Measurements from ENCODE around the gene JAKMIP1. TPM values are rescaled to one million over a fixed set of nuclear protein-coding genes. Genes with fewer than 3 reads are reported as not detected.

The JAKMIP1 gene
- total RNA-seq, 1 experiment from 2014 or later: not detected

DNA sequence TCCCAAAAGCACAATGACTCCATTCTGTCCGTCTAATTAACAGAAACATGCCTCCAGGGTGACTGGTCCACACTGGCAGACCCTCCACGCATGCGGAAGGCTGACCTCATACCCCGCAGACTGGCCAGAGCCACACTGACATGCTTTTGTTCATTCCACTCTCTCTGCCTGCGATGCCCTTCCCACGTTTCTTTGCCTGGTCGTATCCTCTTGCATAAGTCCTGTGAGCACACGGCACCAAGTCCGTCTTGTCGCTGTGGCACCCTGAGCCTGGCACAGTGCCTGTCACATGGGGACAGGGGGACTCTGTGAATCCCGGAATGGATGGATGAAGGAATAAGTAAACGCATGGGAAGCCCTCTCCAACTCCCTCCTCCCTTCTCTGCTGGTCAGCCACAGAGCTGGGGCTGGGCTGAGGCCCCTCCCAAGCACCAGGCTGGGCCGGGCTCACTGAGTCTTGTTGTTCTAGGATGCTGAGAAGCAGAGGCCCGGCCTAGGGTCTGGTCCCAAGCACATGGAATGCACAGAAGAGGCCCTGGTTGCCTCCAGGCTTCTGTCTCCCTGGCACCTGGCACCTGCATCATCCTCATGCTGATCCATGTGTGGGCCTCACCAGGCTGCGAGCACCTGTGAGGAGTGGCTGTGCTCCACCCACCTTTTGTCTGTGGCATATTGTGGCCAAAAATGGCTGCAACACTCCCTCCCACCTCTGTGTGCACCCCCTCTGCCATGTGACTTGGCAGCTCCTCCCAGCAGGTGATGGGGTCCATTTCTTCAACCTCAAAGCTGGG is 143.2 kb downstream of the JAKMIP1 start:
- Mint-ChIP-seq H3K36me3 (ENCODE audit: insufficient read depth, unreplicated experiment) (no peaks in the 10 kb centered on the region), H3K27me3 (ENCODE audit: insufficient read depth, unreplicated experiment) (no peaks in the 10 kb centered on the region), H3K4me3 (ENCODE audit: unreplicated experiment) (no peak overlapping the region), H3K4me1 (ENCODE audit: insufficient read depth, unreplicated experiment) (no peaks in the 10 kb centered on the region), H3K9me3 (ENCODE audit: unreplicated experiment) (peaks cover 20% of the 10 kb centered on the region), H3K27ac (ENCODE audit: low read depth, unreplicated experiment) (no peak overlapping the region)
- no peak for DNase-seq (ENCODE audit: unreplicated experiment)
- BruUV-seq (replicated peaks): no TSS peak
- CTCF ChIA-PET: interaction anchor here (1.1 kb wide), 1 partner anchor 59 kb away, joined by 5 read pairs; no protein-coding TSS in a partner anchor
- TF ChIP-seq, protein P1, sequence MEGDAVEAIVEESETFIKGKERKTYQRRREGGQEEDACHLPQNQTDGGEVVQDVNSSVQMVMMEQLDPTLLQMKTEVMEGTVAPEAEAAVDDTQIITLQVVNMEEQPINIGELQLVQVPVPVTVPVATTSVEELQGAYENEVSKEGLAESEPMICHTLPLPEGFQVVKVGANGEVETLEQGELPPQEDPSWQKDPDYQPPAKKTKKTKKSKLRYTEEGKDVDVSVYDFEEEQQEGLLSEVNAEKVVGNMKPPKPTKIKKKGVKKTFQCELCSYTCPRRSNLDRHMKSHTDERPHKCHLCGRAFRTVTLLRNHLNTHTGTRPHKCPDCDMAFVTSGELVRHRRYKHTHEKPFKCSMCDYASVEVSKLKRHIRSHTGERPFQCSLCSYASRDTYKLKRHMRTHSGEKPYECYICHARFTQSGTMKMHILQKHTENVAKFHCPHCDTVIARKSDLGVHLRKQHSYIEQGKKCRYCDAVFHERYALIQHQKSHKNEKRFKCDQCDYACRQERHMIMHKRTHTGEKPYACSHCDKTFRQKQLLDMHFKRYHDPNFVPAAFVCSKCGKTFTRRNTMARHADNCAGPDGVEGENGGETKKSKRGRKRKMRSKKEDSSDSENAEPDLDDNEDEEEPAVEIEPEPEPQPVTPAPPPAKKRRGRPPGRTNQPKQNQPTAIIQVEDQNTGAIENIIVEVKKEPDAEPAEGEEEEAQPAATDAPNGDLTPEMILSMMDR (IDR thresholded peaks at IDR 0.05; ENCODE audit: unreplicated experiment): no peak
- intact Hi-C loops (cut with micrococcal nuclease): no loop called here
- POLR2A ChIA-PET: no interaction called here

DNA sequence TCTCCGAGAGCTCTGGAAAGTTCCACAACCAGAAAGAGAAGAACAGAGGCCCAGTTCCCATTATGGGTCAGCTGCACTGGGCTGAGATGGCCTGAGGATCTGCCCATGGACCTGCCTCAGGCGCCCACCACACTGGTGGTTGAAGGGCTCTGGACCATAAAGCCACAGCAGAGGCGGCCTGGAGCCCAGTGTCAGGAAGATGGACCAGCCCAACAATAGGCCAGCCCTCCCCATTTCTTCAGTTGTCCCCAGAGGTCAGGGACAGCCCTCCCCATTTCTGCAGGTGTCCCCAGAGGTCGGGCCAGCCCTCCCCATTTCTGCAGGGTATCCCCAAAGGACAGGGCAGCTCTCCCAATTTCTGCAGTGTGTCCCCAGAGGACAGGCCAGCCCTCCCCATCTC is 144.9 kb downstream of the JAKMIP1 start:
- intact Hi-C loops (cut with micrococcal nuclease): no loop called here
- H3K9me3 Mint-ChIP-seq (ENCODE audit: unreplicated experiment): peaks cover 18% of the 10 kb centered on the region
- CTCF ChIA-PET: no interaction called here
- no peaks in the 10 kb centered on the region for H3K36me3 Mint-ChIP-seq (ENCODE audit: insufficient read depth, unreplicated experiment)
- TF ChIP-seq, protein P1 (IDR thresholded peaks at IDR 0.05; ENCODE audit: unreplicated experiment): no peak
- DNase-seq (ENCODE audit: unreplicated experiment): no peak
- BruUV-seq (replicated peaks): no TSS peak
- POLR2A ChIA-PET: no interaction called here
- no peaks in the 10 kb centered on the region for H3K4me1 Mint-ChIP-seq (ENCODE audit: insufficient read depth, unreplicated experiment)
- no peak overlapping the region for H3K4me3 Mint-ChIP-seq (ENCODE audit: unreplicated experiment)
- no peaks in the 10 kb centered on the region for H3K27me3 Mint-ChIP-seq (ENCODE audit: insufficient read depth, unreplicated experiment)
- no peak overlapping the region for H3K27ac Mint-ChIP-seq (ENCODE audit: low read depth, unreplicated experiment)

DNA sequence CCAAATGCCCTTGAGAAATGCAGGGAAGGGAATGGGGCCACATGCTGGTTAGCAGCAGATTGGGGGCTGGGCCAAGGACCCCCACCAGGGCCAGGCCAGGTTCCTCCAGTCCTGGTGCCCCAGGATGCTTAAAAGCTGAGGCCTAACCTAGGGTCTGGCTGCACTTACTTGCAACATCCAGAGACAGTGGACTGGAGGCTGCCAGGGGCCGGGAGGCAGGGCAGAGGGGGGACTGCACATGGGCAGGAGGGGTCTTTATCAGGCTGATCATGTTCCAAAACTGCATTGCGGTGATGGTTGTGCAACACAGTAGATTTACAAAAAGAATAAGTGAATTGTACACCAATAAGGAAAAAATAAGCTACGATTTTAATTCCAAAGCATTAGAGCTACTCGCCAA is 145.3 kb downstream of the JAKMIP1 start:
- BruUV-seq (replicated peaks): no TSS peak
- POLR2A ChIA-PET: no interaction called here
- H3K9me3 Mint-ChIP-seq (ENCODE audit: unreplicated experiment): peaks cover 14% of the 10 kb centered on the region

DNA sequence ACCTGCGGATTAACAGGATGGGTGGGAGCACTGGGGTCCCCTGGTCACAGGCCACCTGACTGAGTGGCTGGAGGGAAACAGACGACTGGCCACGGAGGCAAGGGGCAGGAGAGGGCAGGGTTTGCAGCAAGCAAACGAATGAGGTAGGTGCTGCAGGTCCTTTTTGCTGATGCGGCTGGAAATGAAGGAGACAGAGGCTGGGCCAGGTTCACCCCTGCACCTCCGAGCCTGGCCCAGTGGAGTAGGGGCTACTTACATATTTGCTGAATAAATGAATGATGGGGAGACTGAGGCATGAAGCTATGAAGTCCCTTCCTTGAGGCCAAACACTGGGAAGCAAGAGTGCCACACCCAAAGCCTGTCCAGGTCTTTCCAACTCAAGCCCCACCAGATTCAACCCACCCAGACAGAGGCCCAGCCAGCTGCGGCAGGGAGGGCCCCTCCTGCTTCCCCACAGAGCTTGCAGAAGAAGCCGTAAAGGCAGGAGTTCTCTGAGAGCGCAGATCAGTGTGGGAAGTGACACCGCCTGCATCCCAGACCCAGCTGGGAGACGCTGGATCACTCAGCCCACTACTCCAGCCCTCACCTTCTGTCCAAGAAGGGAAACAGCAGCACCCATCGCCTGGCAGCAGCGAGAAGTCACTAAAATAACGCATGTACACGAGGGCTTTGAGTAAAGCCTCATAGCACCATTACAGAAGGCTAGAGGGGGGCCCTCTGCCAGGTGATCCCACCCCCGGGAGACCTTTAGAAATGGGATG is 146.0 kb downstream of the JAKMIP1 start:
- intact Hi-C loops (cut with micrococcal nuclease): no loop called here
- no peaks in the 10 kb centered on the region for H3K4me1 Mint-ChIP-seq (ENCODE audit: insufficient read depth, unreplicated experiment)
- BruUV-seq (replicated peaks): no TSS peak
- CTCF ChIA-PET: interaction anchor here (0.6 to 1.1 kb wide), 2 partner anchors 34 to 1368 kb away, joined by 3 to 6 read pairs; no protein-coding TSS in a partner anchor
- no peak overlapping the region for H3K4me3 Mint-ChIP-seq (ENCODE audit: unreplicated experiment)
- no peak overlapping the region for H3K27ac Mint-ChIP-seq (ENCODE audit: low read depth, unreplicated experiment)
- no peaks in the 10 kb centered on the region for H3K27me3 Mint-ChIP-seq (ENCODE audit: insufficient read depth, unreplicated experiment)
- DNase-seq (ENCODE audit: unreplicated experiment): no peak
- H3K9me3 Mint-ChIP-seq (ENCODE audit: unreplicated experiment): peaks cover 13% of the 10 kb centered on the region
- TF ChIP-seq, protein P1 (IDR thresholded peaks at IDR 0.05; ENCODE audit: unreplicated experiment): no peak
- H3K36me3 Mint-ChIP-seq (ENCODE audit: insufficient read depth, unreplicated experiment): no peaks in the 10 kb centered on the region
- POLR2A ChIA-PET: no interaction called here

More for the DNA sequence above, 145.3 kb downstream of the JAKMIP1 start:
- H3K27me3 Mint-ChIP-seq (ENCODE audit: insufficient read depth, unreplicated experiment): no peaks in the 10 kb centered on the region
- TF ChIP-seq, protein P1 (IDR thresholded peaks at IDR 0.05; ENCODE audit: unreplicated experiment): no peak
- intact Hi-C loops (cut with micrococcal nuclease): no loop called here
- no peaks in the 10 kb centered on the region for H3K4me1 Mint-ChIP-seq (ENCODE audit: insufficient read depth, unreplicated experiment)
- no peaks in the 10 kb centered on the region for H3K36me3 Mint-ChIP-seq (ENCODE audit: insufficient read depth, unreplicated experiment)
- no peak overlapping the region for H3K4me3 Mint-ChIP-seq (ENCODE audit: unreplicated experiment)
- no peak for DNase-seq (ENCODE audit: unreplicated experiment)
- no peak overlapping the region for H3K27ac Mint-ChIP-seq (ENCODE audit: low read depth, unreplicated experiment)
- CTCF ChIA-PET: no interaction called here
